Kidney capillary endothelial cell (primary cell): Measurements from ENCODE around the gene PIP5KL1.
"Not testable (repeated sequence)": the region's sequence is repeated elsewhere in the genome, so short reads cannot be mapped to it uniquely, and the experiment has no call there.

Source experiments
- DNase-seq: peaks from one replicate; pipeline ENCODE4 v3.0.0-alpha.2; 2018; ENCODE audit warnings: low spot score

The PIP5KL1 gene

DNA sequence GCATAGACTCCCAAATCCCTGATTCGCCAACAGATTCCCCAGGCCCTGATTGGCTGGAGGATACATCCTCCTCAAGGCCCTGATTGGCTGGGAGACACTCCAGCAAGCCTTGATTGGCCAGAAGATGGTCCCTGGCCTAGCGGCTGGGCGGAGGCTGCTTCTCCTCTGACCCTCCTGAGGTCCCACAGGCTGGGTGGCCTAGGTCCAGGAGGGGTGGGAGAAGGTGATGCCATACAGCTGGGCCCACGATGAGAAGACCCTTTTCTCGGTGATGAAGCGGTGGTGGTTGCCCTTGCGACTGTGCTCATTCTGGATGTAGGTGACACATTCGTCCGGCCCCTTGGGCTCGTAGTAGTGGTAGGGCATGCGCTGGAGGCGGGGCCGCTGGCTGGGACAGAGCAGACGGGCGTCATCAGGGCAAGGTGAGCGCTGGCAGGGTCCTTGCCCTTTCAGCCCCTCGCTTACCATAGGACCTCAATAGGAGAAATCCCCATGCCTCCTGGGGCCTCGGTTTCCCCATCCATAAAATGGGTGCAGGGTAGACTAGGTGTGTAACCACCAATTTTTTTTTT, 44.1 kb downstream of the PIP5KL1 start:
- DNase-seq: no peak

DNA sequence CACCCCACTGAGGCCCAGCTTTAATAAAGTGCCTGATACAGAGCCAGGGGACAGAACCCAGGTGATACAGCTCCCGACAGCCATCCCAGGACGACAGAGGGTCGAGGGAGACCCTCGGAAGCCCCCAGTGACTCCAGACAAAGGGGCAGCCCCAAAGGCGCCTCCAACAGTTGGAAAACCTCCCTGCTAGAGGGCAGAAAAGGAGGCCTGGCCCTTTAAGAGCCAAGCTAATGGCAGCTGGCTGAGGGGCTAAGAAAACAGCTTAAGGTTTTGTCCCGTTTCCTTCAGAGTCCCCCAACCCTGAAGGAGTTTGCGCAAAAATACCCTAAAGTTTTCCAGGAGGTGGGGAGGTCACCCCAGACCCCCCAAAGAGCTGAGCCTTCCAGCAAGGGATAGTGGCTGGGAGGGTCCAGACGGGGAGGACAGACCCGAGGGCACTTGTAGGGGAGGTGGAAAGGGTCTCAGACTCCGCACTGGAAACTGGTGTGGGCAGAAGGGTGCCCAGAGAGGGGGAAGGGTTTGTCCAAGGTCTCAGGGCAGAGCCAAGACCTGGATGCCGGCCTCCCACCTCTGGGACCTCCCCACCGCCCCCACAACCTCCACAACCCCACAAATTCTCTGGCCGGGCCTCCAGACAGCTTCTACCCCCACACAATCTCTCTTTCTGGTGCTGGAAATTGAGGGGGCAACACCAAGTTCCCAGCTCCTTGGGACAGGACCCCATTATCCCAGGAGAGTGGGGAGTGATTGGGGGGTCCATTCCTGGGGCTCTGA, 44.9 kb downstream of the PIP5KL1 start:
- DNase-seq: no peak

- DNase-seq: no peak
Observed at GRCh38 chr9:127884976-127885490, 45.5 kb downstream of the PIP5KL1 start.

DNA sequence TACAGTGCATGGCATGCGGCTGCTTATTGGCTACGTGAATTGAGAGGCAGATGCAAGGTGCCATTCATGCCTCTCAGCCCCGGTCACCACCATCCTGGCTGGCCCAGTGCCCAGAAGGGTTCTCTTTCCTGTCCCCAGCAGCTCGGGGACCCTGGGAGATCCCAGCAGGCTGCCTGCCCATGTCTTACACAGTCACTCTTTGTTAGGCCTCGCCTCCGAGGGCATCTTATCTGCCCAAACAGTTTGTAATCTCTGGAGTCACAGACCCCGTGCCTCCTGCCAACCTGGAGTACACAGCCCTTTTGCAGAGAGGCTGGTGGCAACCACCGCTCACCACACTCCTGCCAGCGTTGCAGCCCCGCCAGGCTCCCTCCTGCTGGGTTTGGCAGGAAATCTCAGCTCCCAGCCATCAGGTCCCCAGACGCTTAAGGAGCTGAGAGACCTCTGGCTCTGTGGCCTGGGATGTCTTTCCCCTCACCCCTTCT, 46.1 kb downstream of the PIP5KL1 start:
- DNase-seq: no peak

- no peak for DNase-seq
Observed at GRCh38 chr9:127883959-127884358, 46.6 kb downstream of the PIP5KL1 start.

- DNase-seq: not testable (repeated sequence)
Observed at GRCh38 chr9:127881715-127882114, 48.9 kb downstream of the PIP5KL1 start.

DNA sequence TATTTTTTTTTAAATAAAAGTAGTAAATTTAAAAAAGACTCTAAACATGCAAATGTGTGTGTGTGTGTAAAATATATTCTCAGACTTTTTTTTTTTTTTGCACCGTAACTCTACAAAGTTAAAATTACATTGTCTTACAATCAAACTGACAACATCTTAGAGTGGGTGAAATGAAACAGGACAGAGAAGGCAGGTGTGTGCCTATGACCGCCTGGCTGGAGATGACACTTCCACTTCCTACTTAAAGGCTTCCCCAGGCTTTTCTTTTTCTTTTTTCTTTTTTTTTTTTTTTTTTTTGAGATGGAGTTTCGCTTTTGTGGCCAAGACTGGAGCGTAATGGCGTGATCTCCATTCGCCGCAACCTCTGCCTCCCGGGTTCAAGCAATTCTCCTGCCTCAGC, 50.4 kb downstream of the PIP5KL1 start:
- DNase-seq: no peak

GRCh38 chr9:127878652-127879390, 51.8 kb downstream of the PIP5KL1 start:
- DNase-seq: no peak

- no peak for DNase-seq
Observed at GRCh38 chr9:127878001-127878651, 52.5 kb downstream of the PIP5KL1 start.

- DNase-seq: no peak
Observed at GRCh38 chr9:127877566-127877998, 53.0 kb downstream of the PIP5KL1 start, which contains the start of gene AK1. Gene AK1 (minus strand): TSS chr9:127877675. CDS start chr9:127874617, 3,058 bp downstream.

DNA sequence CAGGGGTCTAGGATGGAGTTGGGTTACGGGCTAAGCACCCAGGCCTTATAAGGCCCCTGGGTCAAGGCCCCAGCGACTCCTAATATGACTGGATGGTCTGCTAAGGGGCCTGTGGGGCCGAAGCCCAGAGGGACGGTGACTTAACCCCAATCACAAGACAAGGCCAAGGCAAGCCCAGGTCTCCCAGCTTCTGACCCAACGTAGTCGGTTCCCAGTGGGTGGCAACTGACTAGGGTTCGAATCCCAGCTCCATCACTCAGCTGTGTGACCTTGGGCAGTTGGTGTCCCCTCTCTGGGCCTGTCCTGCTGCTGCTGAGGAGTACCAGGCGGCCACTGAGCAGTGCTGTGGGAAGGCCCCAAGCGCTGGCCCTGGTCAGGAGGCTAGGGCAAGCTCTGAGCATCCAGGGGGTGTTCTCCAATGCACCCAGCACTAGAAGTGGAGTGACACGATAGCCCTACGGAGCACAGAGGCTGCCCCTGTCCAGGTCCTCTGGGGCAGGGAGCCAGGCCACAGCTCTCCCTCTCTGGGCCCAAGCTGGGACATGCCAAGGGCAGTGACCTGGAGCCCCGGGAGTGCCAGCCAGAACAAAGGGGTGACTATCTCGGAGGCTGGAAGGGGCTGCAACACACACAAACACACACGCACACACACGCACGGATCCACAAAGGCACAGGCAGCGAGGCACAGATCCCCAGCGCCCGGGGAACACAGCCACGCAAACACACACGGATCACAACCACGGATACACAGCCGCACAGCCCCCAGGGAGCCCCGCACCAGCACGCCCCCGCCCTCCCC, 53.6 kb downstream of the PIP5KL1 start:
- DNase-seq: no peak

- no peak for DNase-seq
Observed at GRCh38 chr9:127876026-127876763, 54.4 kb downstream of the PIP5KL1 start.

GRCh38 chr9:127875306-127875966, 55.1 kb downstream of the PIP5KL1 start:
- no peak for DNase-seq

- no peak for DNase-seq
Observed at GRCh38 chr9:127874301-127875221, 56.0 kb downstream of the PIP5KL1 start.

DNA sequence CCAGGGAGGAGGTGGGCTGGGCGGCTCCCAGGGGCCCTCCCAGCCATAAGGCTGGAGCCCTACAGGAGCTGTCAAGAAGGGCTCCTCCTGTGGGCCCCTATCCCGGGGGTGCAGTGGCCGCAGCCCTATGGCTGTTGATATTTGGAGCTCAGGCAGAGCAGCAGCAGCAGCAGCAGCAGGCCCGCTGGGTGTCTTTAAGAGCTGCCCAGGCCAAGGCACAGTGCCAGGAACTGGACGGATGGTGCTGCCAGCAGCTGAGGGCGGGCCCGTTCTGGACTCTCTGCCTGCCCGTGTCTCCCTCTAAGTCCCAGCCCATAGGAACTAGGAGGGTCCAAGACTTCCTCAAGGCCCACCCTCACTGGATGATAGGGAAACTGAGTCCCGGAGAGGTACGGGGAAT, 56.7 kb downstream of the PIP5KL1 start:
- no peak for DNase-seq

DNA sequence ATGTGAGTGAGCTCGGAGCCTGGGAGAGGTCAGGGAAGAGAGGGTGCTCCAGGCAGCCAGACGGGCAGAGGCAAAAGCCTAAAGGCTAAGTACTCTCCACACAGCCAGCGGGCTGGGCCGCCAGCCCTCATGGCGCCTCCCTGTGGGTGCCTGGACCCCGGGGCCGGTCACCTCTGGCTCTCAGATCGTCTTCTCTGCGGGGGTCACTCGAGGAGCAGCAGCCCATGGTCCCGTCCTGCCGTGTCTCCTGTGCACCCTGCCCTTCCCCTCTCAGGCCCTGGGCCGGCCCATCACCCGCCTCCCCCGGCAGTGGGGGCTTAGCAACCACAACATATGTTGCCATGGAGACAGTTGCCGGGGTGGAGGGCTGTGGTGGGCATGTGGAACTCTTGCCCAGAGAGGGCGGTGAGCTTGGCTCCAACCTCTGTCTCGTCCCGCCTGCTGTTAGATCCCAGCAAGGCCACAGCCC, 57.3 kb downstream of the PIP5KL1 start:
- DNase-seq: no peak

- DNase-seq: no peak
Observed at GRCh38 chr9:127872369-127873222, 58.0 kb downstream of the PIP5KL1 start.

DNA sequence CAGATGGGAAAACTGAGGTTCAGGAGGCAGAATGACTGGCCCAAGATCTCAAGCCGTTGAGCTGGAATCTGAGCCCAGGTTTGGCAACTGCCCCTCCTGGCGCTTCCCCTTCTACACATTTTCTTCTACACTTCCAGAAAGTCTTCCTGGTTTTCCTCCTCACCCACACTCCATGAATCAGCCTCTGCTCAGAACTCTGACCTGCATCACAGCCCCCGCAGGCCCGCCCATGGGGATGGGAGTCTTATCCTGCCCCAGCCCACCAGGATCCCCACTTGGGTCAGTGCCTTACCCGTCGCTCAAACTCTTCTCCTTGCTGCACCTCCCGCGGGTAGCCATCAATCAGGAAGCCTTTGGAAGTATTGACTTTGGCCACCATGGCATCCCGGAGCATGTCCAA, 59.0 kb downstream of the PIP5KL1 start:
- no peak for DNase-seq
